Smooth muscle cell (in vitro differentiated cells): ENCODE measurements around the gene NOL11. TPM values are rescaled to one million over a fixed set of nuclear protein-coding genes. Genes with fewer than 3 reads are reported as not detected.

ENCODE experiments used
- DNase-seq: peaks from one replicate; lab custom pipeline; 2025; ENCODE audit not compliant: unreplicated experiment; lab: John Stamatoyannopoulos, UW
- H2AFZ ChIP-seq: fragments of 200-600 bp; sonication (generic); 2 replicates; pipeline ENCODE4 v1.6.0; 2016; ENCODE audit warnings: antibody characterized with exemption, low read depth, mild to moderate bottlenecking
- H3F3A ChIP-seq: fragments of 200-600 bp; sonication (generic); 2 replicates; pipeline ENCODE4 v1.6.0; 2017; ENCODE audit warnings: antibody characterized with exemption, low read depth
- H3K27ac ChIP-seq: fragments of 200-600 bp; sonication (generic); 2 replicates; pipeline ENCODE4 v1.5.1; 2016; ENCODE audit warnings: low read depth, mild to moderate bottlenecking
- H3K27me3 ChIP-seq: fragments of 200-600 bp; sonication (generic); 2 replicates; pipeline ENCODE4 v1.6.1; 2016; ENCODE audit warnings: low read depth, mild to moderate bottlenecking
- H3K36me3 ChIP-seq: fragments of 200-600 bp; sonication (generic); 2 replicates; pipeline ENCODE4 v1.5.1; 2016; ENCODE audit warnings: low read depth
- H3K4me1 ChIP-seq: fragments of 200-600 bp; sonication (generic); 2 replicates; pipeline ENCODE4 v1.5.1; 2016; ENCODE audit warnings: low read depth
- H3K4me2 ChIP-seq: fragments of 200-600 bp; sonication (generic); 2 replicates; pipeline ENCODE4 v1.6.0; 2016; ENCODE audit warnings: mild to moderate bottlenecking
- H3K4me3 ChIP-seq: fragments of 200-600 bp; sonication (generic); 2 replicates; pipeline ENCODE4 v1.5.1; 2016; ENCODE audit warnings: mild to moderate bottlenecking
- H3K79me2 ChIP-seq: fragments of 200-600 bp; sonication (generic); 2 replicates; pipeline ENCODE4 v1.6.0; 2016; ENCODE audit warnings: low read depth, mild to moderate bottlenecking
- H3K9ac ChIP-seq: fragments of 200-600 bp; sonication (generic); 2 replicates; pipeline ENCODE4 v1.6.0; 2016; ENCODE audit warnings: low read depth
- H3K9me3 ChIP-seq: fragments of 200-600 bp; sonication (generic); replicated peaks from 2 replicates; pipeline ENCODE4 v1.5.1; 2016; ENCODE audit warnings: low read depth
- H4K20me1 ChIP-seq: fragments of 200-600 bp; sonication (generic); 2 replicates; pipeline ENCODE4 v1.6.0; 2016; ENCODE audit warnings: low read depth
- WGBS: methylation state at CpG from one replicate; pipeline ENCODE4 v1.1.7; 2016; ENCODE audit warnings: low lambda C conversion rate; 5-methylcytosine and 5-hydroxymethylcytosine counted together
- polyA plus RNA-seq: library from polyadenylated mRNA; unstranded; fragments of >200 nt; fragmentation: Nextera tagmentation; extraction: Ambion mirVana; gene quantifications from 2 replicates; pipeline ENCODE4 v1.2.1, GENCODE V29; 2016
- total RNA-seq: library from RNA; depleted of rRNA; stranded (reverse); fragments of >200 nt; gene quantifications from 2 replicates; pipeline ENCODE4 v1.2.3, GENCODE V29; 2014
- TF ChIP-seq, protein P1 (sequence below): fragments of 200-600 bp; sonication (generic); IDR thresholded peaks from 2 replicates; pipeline ENCODE4 v1.5.1; 2017; ENCODE audit warnings: borderline replicate concordance, mild to moderate bottlenecking, antibody characterized with exemption; ENCODE audit not compliant: insufficient read depth, poor library complexity, severe bottlenecking

The NOL11 gene
- total and polyA plus RNA-seq, 2 experiments from 2014 or later: 20.7 to 50.1 TPM

DNA sequence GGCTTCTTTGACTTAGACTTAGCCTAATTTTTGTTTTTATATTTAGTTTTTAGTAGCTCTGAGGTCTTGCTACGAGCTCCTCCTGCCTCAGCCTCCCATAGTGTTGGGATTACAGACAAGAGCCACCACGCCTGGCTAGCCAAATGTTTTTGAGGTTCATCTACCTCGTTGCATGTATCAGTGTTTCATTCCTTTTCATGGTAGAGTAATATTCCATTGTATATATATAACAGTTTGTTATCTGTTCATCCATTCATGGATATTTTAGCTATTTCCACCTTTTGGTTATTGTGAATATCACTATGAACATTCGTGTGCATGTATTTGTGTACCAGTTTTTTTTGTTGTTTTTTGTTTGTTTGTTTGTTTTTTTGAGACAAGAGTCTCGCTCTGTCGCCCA, 12.2 kb downstream of the NOL11 start:
- no peak overlapping the region for H3K9ac ChIP-seq
- no peaks in the 10 kb centered on the region for H3K4me1 ChIP-seq
- no peak overlapping the region for H2AFZ ChIP-seq
- no peak overlapping the region for H3K4me2 ChIP-seq
- H3K27me3 ChIP-seq: no peaks in the 10 kb centered on the region
- no peak for DNase-seq
- no peak overlapping the region for H3K27ac ChIP-seq
- no peak overlapping the region for H3K4me3 ChIP-seq
- peaks cover 57% of the 10 kb centered on the region for H3K36me3 ChIP-seq
- no peaks in the 10 kb centered on the region for H3K79me2 ChIP-seq
- peaks cover 8% of the 10 kb centered on the region for H4K20me1 ChIP-seq
- WGBS: 98% methylated on average over 6 of the region's 6 CpGs
- H3F3A ChIP-seq: no peaks in the 10 kb centered on the region
- no peaks in the 10 kb centered on the region for H3K9me3 ChIP-seq
- TF ChIP-seq, protein P1, sequence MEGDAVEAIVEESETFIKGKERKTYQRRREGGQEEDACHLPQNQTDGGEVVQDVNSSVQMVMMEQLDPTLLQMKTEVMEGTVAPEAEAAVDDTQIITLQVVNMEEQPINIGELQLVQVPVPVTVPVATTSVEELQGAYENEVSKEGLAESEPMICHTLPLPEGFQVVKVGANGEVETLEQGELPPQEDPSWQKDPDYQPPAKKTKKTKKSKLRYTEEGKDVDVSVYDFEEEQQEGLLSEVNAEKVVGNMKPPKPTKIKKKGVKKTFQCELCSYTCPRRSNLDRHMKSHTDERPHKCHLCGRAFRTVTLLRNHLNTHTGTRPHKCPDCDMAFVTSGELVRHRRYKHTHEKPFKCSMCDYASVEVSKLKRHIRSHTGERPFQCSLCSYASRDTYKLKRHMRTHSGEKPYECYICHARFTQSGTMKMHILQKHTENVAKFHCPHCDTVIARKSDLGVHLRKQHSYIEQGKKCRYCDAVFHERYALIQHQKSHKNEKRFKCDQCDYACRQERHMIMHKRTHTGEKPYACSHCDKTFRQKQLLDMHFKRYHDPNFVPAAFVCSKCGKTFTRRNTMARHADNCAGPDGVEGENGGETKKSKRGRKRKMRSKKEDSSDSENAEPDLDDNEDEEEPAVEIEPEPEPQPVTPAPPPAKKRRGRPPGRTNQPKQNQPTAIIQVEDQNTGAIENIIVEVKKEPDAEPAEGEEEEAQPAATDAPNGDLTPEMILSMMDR: no peak

DNA sequence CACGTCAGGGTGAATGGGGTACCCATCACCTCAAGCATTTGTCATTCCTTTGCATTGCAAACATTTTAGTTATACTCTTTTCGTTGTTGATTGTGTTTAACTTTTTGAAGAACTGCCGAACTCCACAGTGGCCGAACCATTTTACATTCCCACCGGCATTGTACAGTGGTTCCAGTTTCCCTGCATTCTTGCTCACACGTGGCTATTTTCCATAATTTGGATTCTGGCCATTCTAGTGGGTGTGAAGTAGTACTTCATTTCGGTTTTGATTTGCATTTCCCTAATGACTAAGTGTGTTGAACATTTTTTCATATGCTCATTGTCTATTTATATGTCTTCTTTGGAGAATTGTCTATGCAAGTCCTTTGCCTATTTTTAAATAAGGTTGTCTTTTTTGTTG, 13.0 kb downstream of the NOL11 start:
- no peak overlapping the region for H3K27ac ChIP-seq
- peaks cover 8% of the 10 kb centered on the region for H4K20me1 ChIP-seq
- no peak overlapping the region for H3K9ac ChIP-seq
- no peak for DNase-seq
- H3K4me2 ChIP-seq: no peak overlapping the region
- H3K27me3 ChIP-seq: no peaks in the 10 kb centered on the region
- TF ChIP-seq, protein P1: no peak
- no peaks in the 10 kb centered on the region for H3K9me3 ChIP-seq
- no peak overlapping the region for H3K4me3 ChIP-seq
- no peaks in the 10 kb centered on the region for H3K79me2 ChIP-seq
- no peaks in the 10 kb centered on the region for H3F3A ChIP-seq
- WGBS: 83% methylated on average over 7 of the region's 7 CpGs
- H3K36me3 ChIP-seq: peaks cover 49% of the 10 kb centered on the region
- H2AFZ ChIP-seq: no peak overlapping the region
- no peaks in the 10 kb centered on the region for H3K4me1 ChIP-seq

DNA sequence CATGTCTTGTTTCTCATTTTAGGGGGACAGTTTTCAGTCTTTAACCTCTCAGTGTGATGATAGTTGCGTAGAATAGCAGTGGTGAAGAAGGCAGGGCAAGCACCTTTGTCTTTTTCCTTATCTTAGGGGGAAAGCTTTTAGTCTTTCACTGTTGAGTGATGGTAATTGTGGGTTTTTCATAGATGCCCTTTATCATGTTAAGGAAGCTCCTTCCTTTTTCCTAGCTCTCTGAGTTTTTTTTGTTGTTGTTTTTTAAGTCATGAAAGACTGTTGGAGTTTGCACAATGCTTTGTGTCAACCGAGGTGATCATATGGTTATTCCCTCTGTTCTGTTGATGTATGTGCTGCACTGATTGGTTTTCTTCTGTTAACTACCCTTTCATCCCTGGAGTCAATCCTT, 15.7 kb downstream of the NOL11 start:
- TF ChIP-seq, protein P1: no peak
- no peak overlapping the region for H3K4me2 ChIP-seq
- H3F3A ChIP-seq: no peaks in the 10 kb centered on the region
- WGBS: 71% methylated on average over 2 of the region's 2 CpGs
- H3K27ac ChIP-seq: no peak overlapping the region
- H3K27me3 ChIP-seq: no peaks in the 10 kb centered on the region
- H3K79me2 ChIP-seq: no peaks in the 10 kb centered on the region
- H4K20me1 ChIP-seq: peaks cover 8% of the 10 kb centered on the region
- H3K4me1 ChIP-seq: no peaks in the 10 kb centered on the region
- H3K4me3 ChIP-seq: no peak overlapping the region
- no peaks in the 10 kb centered on the region for H3K9me3 ChIP-seq
- no peak for DNase-seq
- H3K9ac ChIP-seq: no peak overlapping the region
- H3K36me3 ChIP-seq: peaks cover 43% of the 10 kb centered on the region
- no peak overlapping the region for H2AFZ ChIP-seq

DNA sequence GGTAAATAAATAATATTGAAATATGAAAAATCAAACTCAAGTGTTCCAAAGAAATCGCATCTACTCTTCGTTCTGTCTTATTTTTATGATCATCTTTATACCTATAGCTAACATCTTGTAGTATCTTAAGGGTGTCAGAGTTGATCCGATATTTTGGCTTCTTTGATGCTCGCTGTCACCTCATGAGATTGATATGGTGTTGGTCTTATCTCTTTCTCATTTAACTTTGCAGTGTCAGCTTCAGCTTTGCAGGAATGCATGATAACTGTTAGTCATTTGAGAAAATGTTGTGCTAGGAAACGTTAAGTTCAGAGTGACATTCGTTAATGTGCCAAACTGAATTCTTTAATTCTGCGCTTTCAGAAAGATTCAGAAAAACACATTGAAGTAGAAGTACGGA, 19.4 kb downstream of the NOL11 start:
- Histone ChIP-seq H3K4me2 (no peak overlapping the region), H4K20me1 (peaks cover 8% of the 10 kb centered on the region), H3K9me3 (no peaks in the 10 kb centered on the region), H2AFZ (no peak overlapping the region), H3K27me3 (no peaks in the 10 kb centered on the region), H3K9ac (no peak overlapping the region), H3F3A (no peaks in the 10 kb centered on the region), H3K4me1 (no peaks in the 10 kb centered on the region), H3K36me3 (peaks cover 32% of the 10 kb centered on the region), H3K4me3 (no peak overlapping the region), H3K27ac (no peak overlapping the region), H3K79me2 (no peaks in the 10 kb centered on the region)
- DNase-seq: no peak
- TF ChIP-seq, protein P1: no peak
- WGBS: 95% methylated on average over 8 of the region's 8 CpGs
